Measurements from ENCODE around the gene SAA2. TPM values are rescaled to one million over a fixed set of nuclear protein-coding genes. Genes with fewer than 3 reads are reported as not detected.

The SAA2 gene
- total RNA-seq, 1 experiment from 2014 or later: not detected

DNA sequence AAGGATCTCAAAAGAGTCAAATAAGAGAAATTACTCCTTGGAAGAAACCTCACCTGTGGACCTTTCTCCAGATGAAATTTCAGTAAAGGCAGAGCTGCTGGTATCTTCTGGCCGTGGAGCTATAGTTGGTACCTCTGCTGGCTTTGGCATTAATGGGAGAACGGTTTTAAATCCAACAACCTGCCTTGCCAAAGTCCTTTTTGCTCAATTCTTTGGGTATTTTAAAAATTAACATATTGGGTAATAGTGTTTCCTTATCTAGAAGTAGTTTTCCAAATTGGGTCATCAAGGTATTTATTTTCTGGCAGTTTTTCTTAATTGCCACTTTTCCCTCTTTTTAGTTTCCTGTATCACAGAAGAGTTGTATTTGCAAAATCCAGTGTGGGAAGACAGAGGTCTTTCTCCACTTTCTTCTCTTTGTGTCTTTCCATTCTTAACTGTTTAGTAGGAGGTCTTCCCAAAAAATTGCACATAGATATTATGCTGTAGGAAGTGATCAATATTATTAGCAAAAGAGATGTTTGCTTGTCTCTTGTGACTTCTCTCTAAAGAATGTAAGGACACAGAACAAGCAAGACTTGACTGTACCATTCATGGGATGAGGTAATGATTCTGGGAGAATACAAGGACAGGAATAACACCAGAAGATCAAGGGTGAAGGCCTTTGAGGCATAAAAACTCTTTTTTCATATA lies 11.7 kb downstream of the SAA2 start, which contains the start of gene SAA4:
Gene SAA4 (minus strand): TSS at position 139 of the 693 bp plus-strand sequence. CDS start 876 bp downstream, outside the sequence.
- Histone ChIP-seq H3K27ac (ENCODE audit: low read length) (no peak within 1 kb of the TSS), H3K4me1 (ENCODE audit: insufficient read depth, low read length) (no peaks in the 10 kb centered on the region), H3K36me3 (ENCODE audit: low read depth, low read length) (no peaks in the 10 kb centered on the region), H3K4me2 (ENCODE audit: low read length) (no peak within 1 kb of the TSS), H3K79me2 (ENCODE audit: low read length) (no peaks in the 10 kb centered on the region), H3F3A (ENCODE audit: low read length, unreplicated experiment) (no peaks in the 10 kb centered on the region), H4K20me1 (ENCODE audit: low read length) (no peaks in the 10 kb centered on the region), H2AFZ (ENCODE audit: low read length) (no peak within 1 kb of the TSS), H3K9me3 (ENCODE audit: low read length) (no peaks in the 10 kb centered on the region), H3K27me3 (ENCODE audit: low read length) (peaks cover 57% of the 10 kb centered on the region), H3K9ac (ENCODE audit: low read length) (no peak within 1 kb of the TSS), H3K9me2 (replicated peaks; ENCODE audit: low read length) (no peaks in the 10 kb centered on the region), H3K4me3 (ENCODE audit: low read length) (no peak within 1 kb of the TSS)
- BruUV-seq (replicated peaks): no TSS peak
- CTCF ChIA-PET: no interaction called here
- POLR2A ChIA-PET (ENCODE audit: unreplicated experiment): no interaction called here
- intact Hi-C loops (cut with micrococcal nuclease): no loop called here
- TF ChIP-seq EZH2phosphoT487 (IDR thresholded peaks at IDR 0.05; ENCODE audit: borderline replicate concordance, low read length) (no peak), CTCF (conservative IDR thresholded peaks at IDR 0.05; ENCODE audit: low read depth, low read length) (no peak), EZH2 (IDR thresholded peaks at IDR 0.05; ENCODE audit: low read length, unreplicated experiment) (no peak)
- ATAC-seq: no peak
- peak; percentile 28 for DNase-seq

- no peak overlapping the region for H3K4me3 ChIP-seq (ENCODE audit: low read length)
- ChIA-PET CTCF (interaction anchor here (0.6 kb wide), 1 partner anchor 291 kb away, joined by 3 read pairs; no protein-coding TSS in a partner anchor), POLR2A (ENCODE audit: unreplicated experiment) (no interaction called here)
- H3K36me3 ChIP-seq (ENCODE audit: low read depth, low read length): no peaks in the 10 kb centered on the region
- intact Hi-C loops (cut with micrococcal nuclease): no loop called here
- no peaks in the 10 kb centered on the region for H3F3A ChIP-seq (ENCODE audit: low read length, unreplicated experiment)
- H3K9me2 ChIP-seq (replicated peaks; ENCODE audit: low read length): no peaks in the 10 kb centered on the region
- no peak for TF ChIP-seq EZH2 (IDR thresholded peaks at IDR 0.05; ENCODE audit: low read length, unreplicated experiment)
- no peak for TF ChIP-seq EZH2phosphoT487 (IDR thresholded peaks at IDR 0.05; ENCODE audit: borderline replicate concordance, low read length)
- no peak for TF ChIP-seq CTCF (conservative IDR thresholded peaks at IDR 0.05; ENCODE audit: low read depth, low read length)
- H3K27ac ChIP-seq (ENCODE audit: low read length): no peak overlapping the region
- H3K4me1 ChIP-seq (ENCODE audit: insufficient read depth, low read length): no peaks in the 10 kb centered on the region
- no peaks in the 10 kb centered on the region for H4K20me1 ChIP-seq (ENCODE audit: low read length)
- no peak overlapping the region for H2AFZ ChIP-seq (ENCODE audit: low read length)
- BruUV-seq (replicated peaks): no TSS peak
- no peak for DNase-seq
- no peak for ATAC-seq
- H3K9me3 ChIP-seq (ENCODE audit: low read length): no peaks in the 10 kb centered on the region
- peaks cover 54% of the 10 kb centered on the region for H3K27me3 ChIP-seq (ENCODE audit: low read length)
- no peaks in the 10 kb centered on the region for H3K79me2 ChIP-seq (ENCODE audit: low read length)
- no peak overlapping the region for H3K4me2 ChIP-seq (ENCODE audit: low read length)
- H3K9ac ChIP-seq (ENCODE audit: low read length): no peak overlapping the region
These were observed 12.8 kb downstream of the SAA2 start for GRCh38 chr11:18235394-18236334.

Data from PC-3 (cell line).